Measurements from ENCODE around the gene CARMIL3. TPM values are rescaled to one million over a fixed set of nuclear protein-coding genes. Genes with fewer than 3 reads are reported as not detected.
A peak's percentile ranks its signal among the peaks of the same experiment; 100 is the strongest.

The CARMIL3 gene
- total RNA-seq, 1 donor from 2014 or later, result 0.95 TPM

DNA sequence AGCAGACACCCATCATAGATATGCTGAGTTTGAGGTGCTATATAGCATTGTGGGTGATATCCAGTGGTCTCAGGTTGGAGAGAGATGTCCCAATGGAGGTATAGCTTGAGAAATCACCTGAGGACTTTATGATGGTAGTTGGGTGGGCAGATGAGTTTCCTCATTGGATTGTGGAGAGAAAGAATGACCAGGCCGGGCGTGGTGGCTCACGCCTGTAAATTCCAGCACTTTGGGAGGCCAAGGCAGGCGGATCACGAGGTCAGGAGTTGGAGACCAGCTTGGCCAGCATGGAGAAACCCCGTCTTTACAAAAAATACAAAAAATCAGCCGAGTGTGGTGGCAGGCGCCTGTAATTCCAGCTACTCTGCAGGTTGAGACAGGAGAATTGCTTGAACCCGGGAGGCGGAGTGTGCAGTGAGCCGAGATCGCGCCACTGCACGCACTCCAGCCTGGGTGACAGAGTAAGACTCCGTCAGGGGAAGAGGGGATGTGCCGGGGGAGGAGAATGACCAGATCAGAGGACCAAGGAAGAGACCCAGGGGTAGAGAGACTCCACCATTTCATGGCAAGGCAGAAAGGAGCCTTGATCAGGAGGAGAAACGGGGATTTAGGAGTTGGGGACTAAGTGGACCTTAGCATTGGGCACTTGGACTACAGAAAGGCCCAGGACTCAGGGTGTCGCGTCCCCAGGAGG lies 41.5 kb downstream of the CARMIL3 start:
- Histone ChIP-seq H3K27me3 (ENCODE audit: low read depth) (no peaks in the 10 kb centered on the region), H3K27ac (peak overlapping the region; percentile 98), H3K36me3 (peaks cover 8% of the 10 kb centered on the region), H3K4me3 (peak overlapping the region; percentile 94), H3K4me1 (peaks cover 31% of the 10 kb centered on the region), H3K9me3 (no peaks in the 10 kb centered on the region)
- intact Hi-C loops (cut with DNase I), result no loop called here
- TF ChIP-seq, protein P1, sequence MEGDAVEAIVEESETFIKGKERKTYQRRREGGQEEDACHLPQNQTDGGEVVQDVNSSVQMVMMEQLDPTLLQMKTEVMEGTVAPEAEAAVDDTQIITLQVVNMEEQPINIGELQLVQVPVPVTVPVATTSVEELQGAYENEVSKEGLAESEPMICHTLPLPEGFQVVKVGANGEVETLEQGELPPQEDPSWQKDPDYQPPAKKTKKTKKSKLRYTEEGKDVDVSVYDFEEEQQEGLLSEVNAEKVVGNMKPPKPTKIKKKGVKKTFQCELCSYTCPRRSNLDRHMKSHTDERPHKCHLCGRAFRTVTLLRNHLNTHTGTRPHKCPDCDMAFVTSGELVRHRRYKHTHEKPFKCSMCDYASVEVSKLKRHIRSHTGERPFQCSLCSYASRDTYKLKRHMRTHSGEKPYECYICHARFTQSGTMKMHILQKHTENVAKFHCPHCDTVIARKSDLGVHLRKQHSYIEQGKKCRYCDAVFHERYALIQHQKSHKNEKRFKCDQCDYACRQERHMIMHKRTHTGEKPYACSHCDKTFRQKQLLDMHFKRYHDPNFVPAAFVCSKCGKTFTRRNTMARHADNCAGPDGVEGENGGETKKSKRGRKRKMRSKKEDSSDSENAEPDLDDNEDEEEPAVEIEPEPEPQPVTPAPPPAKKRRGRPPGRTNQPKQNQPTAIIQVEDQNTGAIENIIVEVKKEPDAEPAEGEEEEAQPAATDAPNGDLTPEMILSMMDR (IDR thresholded peaks at IDR 0.05), result no peak
- DNase-seq, result no peak
- ATAC-seq, result no peak

DNA sequence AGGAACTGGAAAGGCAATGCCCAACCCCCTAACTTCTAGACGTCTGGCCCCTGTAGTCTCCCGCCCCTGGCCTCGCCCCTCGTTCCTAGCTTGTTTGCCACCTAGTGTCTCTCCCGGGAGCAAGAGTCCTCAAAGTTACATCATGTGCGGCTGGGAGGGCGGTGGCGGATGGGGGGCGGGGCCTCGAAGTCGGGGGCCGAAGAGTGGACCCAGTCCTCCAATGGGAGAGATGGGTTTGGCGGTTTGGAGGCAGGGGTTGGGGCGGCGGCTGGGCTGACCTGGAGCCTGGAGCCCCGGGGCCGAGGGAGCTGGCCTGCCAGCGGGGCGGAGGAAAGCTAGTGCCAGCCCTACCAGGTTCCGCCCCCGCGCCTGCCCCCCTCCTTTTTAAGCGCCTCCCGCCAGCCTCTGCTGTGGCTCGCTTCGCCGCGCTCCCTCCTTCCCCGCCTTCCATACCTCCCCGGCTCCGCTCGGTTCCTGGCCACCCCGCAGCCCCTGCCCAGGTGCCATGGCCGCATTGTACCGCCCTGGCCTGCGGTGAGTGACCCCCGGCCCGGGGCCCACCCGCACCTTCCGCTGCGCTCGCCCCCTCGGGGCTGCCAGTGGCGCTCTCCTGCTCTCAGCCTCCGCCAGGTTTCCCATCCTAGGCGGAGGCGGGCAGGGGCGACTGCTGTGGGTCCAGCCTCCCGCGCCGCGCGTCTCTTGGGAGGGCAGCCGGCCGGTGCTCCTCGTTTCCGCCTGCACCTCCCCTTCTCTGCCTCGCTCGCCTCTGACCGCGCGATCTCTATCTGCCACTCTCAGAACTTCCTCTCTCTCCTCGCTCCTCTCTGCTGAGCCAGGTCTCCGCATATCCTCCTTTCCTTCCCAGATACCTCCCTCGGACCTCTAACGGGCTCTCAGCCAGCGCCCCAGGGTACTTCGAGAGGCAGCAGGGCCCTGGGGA lies 42.4 kb downstream of the CARMIL3 start, which contains the start of gene PCK2:
TSS of gene PCK2 (plus strand) at position 411 of the 940 bp plus-strand sequence. CDS start at position 506, 95 bp downstream.
- Histone ChIP-seq H3K4me1 (peaks cover 31% of the 10 kb centered on the region), H3K9me3 (no peaks in the 10 kb centered on the region), H3K4me3 (peak within 1 kb of the TSS; percentile 94), H3K27ac (peak within 1 kb of the TSS; percentile 98), H3K27me3 (ENCODE audit: low read depth) (no peaks in the 10 kb centered on the region), H3K36me3 (peaks cover 16% of the 10 kb centered on the region)
- DNase-seq (peak; percentile 98), ATAC-seq (peak; percentile 96 to 97)
- intact Hi-C loops (cut with DNase I), result no loop called here
- TF ChIP-seq, protein P1 (IDR thresholded peaks at IDR 0.05), result peak; percentile 5

DNA sequence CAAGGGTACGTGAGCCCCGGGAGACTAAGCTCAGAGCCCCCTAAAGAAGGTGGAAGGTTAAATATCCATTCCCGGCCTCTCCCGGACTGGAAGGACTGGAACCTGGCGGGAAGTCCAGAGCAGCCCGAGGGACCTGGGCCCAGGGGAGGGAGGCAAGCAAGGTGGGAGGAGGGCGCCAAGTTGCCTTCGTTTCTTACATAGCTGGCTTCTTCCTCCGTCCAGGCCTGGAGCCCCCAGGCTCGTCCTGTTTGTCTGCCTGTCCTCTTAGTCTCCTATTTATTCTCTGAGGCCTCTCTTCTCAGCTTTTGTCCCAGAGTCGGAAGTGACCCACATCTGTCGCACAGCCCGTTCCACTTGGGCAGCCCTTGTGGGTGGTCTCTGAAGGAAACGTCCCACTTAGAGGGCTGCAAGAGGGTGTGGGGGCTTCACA lies 43.0 kb downstream of the CARMIL3 start:
- H3K27ac ChIP-seq, result peak overlapping the region; percentile 98
- H3K36me3 ChIP-seq, result peaks cover 22% of the 10 kb centered on the region
- intact Hi-C loops (cut with DNase I), result no loop called here
- ATAC-seq (peak in 1 of 2 donors; percentile 15), DNase-seq (no peak)
- H3K4me1 ChIP-seq, result peaks cover 31% of the 10 kb centered on the region
- peak overlapping the region; percentile 94 for H3K4me3 ChIP-seq
- H3K27me3 ChIP-seq (ENCODE audit: low read depth), result no peaks in the 10 kb centered on the region
- TF ChIP-seq, protein P1 (IDR thresholded peaks at IDR 0.05), result no peak
- H3K9me3 ChIP-seq, result no peaks in the 10 kb centered on the region

DNA sequence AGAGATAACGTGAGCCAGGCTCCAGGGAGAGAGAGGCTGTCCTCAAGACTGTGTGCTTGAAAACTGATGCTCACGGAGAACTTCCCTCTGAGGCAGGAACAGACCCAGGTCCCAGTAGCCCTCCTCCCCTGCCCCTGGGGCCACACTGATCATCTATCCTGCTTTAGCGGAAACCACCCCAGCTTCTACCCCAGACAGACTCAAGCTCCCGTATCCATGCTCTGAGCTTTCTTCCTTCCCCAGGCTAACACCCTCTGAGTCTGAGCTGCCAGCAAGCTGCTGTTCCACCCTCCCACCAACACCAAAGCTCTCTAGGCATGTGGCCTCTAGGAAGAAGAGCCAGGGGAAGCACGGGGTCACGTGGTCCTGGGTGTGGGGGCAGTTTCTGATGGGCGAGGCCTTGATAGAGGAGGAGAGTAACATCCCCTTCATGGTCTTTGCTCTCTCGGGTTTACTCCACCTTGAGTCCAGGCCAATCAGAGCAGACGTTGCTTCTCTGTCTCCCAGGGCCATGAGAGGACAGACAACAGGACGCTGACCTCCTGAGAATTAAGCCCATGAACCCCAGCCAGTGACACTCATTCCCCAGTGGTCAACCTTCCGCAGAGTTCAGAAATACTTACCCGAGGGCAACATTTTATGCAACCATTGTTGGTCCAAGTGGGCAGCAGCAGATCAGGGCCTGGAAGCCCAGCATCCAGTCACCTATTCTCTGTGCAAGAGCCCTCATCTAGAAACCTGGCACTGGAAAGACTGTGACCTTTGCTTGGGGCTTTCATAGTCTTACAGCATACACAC lies 43.7 kb downstream of the CARMIL3 start:
- TF ChIP-seq, protein P1 (IDR thresholded peaks at IDR 0.05), result no peak
- Histone ChIP-seq H3K27me3 (ENCODE audit: low read depth) (no peaks in the 10 kb centered on the region), H3K27ac (peak overlapping the region; percentile 98), H3K36me3 (peaks cover 28% of the 10 kb centered on the region), H3K4me3 (peak overlapping the region; percentile 94), H3K4me1 (peaks cover 31% of the 10 kb centered on the region), H3K9me3 (no peaks in the 10 kb centered on the region)
- DNase-seq, result peak; percentile 82
- intact Hi-C loops (cut with DNase I), result no loop called here
- peak; percentile 7 to 25 for ATAC-seq

Data from lower lobe of right lung (tissue), 2 donors.